ENCODE results near the gene LBX1.

GRCh38 chr10:101208543-101208942 lies 20.7 kb downstream of the LBX1 start:
- TF ChIP-seq CTCF (IDR thresholded peaks at IDR 0.05) (no peak), REST (IDR thresholded peaks at IDR 0.05; ENCODE audit: insufficient read depth in 1 of 2, low read depth in 2 of 2, low read length in 1 of 2) (no peak), POLR2AphosphoS5 (IDR thresholded peaks at IDR 0.05; ENCODE audit: low read depth, low read length) (no peak), SIN3A (IDR thresholded peaks at IDR 0.05; ENCODE audit: borderline replicate concordance, insufficient read depth, low read depth, low read length) (no peak)
